ENCODE measurements around the gene BST1.
A peak's percentile ranks its signal among the peaks of the same experiment; 100 is the strongest.
"Not testable (repeated sequence)": the region's sequence is repeated elsewhere in the genome, so short reads cannot be mapped to it uniquely, and the experiment has no call there.

BST1 gene

DNA sequence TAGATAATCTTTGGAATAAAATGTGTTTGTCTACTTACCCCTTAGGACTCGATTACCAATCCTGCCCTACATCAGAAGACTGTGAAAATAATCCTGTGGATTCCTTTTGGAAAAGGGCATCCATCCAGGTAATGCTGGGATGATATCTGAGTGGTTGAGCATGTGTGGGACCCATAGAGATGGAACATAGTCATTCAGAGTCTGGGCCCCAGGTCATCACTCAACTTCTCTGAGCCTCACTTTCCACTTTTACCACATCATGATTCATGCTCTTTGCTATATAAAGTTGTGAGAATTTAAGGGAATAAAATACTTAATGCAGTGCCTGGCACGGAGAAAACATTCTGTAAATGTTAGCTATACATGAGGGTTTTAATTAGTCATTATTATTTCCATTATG is 8.9 kb downstream of the BST1 start:
- DNase-seq (ENCODE audit: low spot score) = no peak

GRCh38 chr4:15712214-15712613 is 9.3 kb downstream of the BST1 start:
- DNase-seq (ENCODE audit: low spot score) = no peak

- no peak for DNase-seq (ENCODE audit: low spot score)
Observed at GRCh38 chr4:15714141-15714540, 11.3 kb downstream of the BST1 start.

- DNase-seq (ENCODE audit: low spot score) = no peak
Observed at GRCh38 chr4:15714646-15715435, 12.0 kb downstream of the BST1 start.

DNA sequence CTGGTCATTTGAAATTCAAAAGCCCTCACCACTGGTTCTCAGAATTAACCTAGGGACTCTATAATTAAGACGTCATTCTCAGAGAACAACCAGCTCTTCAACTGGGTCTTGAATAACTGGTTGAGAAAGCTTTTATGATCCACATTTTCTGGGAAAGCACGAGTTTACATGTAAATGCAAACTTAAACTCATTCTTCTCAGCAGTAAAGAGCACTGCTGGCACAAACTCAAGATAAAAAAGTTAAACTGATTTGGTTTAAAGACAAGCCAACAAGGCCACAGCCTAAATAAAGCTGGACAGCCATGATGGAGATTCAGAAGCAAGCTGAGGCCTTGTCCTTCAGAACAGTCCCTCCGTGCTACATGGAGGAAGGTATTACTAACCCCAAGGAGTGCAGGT is 13.2 kb downstream of the BST1 start:
- DNase-seq (ENCODE audit: low spot score) = no peak

- DNase-seq (ENCODE audit: low spot score) = no peak
Observed at GRCh38 chr4:15717086-15717485, 14.2 kb downstream of the BST1 start.

GRCh38 chr4:15717657-15718416 is 15.0 kb downstream of the BST1 start:
- no peak for DNase-seq (ENCODE audit: low spot score)

- DNase-seq (ENCODE audit: low spot score) = no peak
Observed at GRCh38 chr4:15718465-15718864, 15.6 kb downstream of the BST1 start.

- peak; percentile 17 for DNase-seq (ENCODE audit: low spot score)
Observed at GRCh38 chr4:15718959-15719358, 16.1 kb downstream of the BST1 start.

DNA sequence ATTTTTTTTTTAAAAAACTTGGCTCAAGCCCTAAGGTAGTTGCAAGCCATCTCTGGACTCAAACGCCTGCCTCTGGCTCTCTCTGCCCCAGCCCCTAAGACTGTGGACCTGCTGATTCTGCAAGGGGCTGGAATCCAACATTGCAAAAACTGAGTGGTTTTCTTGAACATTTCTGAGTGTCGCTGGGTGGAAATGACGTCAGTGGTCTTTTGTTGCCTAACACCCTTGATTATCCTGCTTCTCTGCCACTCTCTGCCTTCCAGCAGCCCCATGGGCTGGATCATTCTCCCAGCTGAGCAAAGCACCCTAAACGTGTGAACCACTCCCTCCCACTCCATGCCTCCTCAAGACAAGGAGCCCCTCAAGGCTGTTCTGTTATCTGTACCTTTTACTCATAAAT is 16.6 kb downstream of the BST1 start:
- DNase-seq (ENCODE audit: low spot score) = no peak

GRCh38 chr4:15720851-15721250 is 18.0 kb downstream of the BST1 start:
- no peak for DNase-seq (ENCODE audit: low spot score)

DNA sequence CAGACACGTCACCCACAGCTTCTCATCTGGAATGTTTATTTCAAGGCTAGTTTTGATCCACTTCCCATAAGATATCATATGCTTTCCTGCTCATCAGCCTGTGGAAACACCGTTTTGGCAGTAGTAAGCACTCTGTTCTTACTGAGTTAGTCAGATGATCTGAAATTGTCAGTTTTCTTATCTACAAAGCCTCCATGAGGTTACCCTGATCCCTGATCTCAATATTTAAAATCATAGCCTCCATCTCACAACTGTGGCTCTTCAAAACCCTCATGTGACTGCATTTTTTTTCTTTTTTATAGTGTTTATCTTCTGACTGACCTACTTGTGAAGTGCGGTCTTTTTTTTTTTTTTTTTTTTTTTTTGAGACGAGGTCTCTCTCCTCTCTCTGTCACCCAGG is 22.7 kb downstream of the BST1 start:
- no peak for DNase-seq (ENCODE audit: low spot score)

- peak; percentile 47 for DNase-seq (ENCODE audit: low spot score)
Observed at GRCh38 chr4:15729910-15730533, 27.2 kb downstream of the BST1 start.

- DNase-seq (ENCODE audit: low spot score) = not testable (repeated sequence)
Observed at GRCh38 chr4:15733061-15733460, 30.2 kb downstream of the BST1 start.

GRCh38 chr4:15735536-15735935 is 32.7 kb downstream of the BST1 start:
- DNase-seq (ENCODE audit: low spot score) = no peak

- DNase-seq (ENCODE audit: low spot score) = no peak
Observed at GRCh38 chr4:15736514-15737050, 33.7 kb downstream of the BST1 start.

GRCh38 chr4:15737255-15737654 is 34.4 kb downstream of the BST1 start:
- DNase-seq (ENCODE audit: low spot score) = no peak

- DNase-seq (ENCODE audit: low spot score) = no peak
Observed at GRCh38 chr4:15738877-15739276, 36.0 kb downstream of the BST1 start.

DNA sequence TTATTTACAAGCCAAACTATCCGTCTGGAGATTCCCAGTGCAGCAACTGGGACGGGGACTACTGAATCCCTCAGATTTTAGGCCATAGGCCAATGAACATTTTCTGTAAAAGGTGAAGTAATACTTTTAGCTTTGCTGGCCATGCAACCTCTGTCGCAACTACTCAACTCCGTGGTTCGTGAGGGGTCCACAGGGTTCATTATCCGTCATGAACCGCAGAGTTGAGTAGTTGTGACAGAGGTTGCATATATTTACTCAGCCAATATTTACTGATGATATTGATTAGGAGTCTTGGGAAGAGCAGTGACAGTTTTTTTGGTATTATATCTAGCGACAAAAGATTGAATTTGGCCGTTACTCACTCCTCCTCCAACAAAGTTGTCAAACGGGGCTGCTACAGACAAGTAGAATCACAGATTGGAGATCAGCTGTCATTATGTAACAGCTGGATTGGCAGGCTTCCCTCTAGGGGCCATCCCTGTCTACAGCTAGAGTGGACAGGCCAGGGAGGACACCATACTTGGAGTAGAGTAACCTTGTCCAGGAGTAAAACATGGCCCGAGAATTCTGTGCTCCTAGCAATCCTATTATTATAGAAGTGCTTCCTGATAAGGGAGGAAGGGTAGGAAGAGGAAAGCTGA is 38.0 kb downstream of the BST1 start:
- DNase-seq (ENCODE audit: low spot score) = peak; percentile 37

DNA sequence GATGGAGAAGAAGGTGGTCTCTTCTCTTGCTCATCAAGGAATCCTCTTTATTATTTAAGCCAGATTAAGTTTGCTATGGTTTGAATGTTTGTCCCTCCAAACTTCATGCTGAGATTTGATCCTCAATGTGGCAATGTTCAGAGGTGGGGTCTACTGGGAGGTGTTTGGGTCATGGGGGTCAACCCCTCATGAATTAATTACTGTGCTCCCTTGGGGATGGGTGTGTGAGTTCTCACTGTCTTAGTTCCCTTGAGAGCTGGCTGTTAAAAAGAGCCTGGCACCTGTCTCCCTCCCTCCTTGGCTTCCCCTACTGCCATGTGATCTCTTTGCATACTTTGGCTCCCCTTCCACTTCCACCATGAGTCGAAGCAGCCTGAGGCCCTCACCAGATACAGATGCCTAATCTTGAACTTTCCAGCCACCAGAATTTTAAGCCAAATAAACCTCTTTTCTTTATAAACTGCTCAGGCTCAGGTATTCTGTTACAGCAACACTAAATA is 39.3 kb downstream of the BST1 start:
- DNase-seq (ENCODE audit: low spot score) = no peak

DNA sequence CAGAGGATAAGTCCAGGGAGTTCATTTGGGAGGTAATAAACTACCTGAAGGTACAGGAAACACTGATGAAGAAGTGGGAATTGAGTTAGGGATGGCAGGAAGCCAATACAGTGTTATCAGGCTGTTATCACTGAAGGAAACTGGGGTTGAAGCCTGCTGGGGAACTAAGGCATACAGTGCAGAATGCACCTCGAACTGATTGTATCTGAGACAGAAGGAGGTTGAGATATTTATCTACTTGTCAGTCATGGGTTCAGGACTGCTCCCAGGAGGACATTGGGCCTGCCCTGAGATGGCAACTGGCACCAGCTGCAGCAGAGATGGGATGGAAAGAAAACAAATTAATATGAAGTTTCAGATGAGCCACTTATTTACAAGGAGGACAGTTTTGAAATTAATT is 39.8 kb downstream of the BST1 start:
- no peak for DNase-seq (ENCODE audit: low spot score)

DNA sequence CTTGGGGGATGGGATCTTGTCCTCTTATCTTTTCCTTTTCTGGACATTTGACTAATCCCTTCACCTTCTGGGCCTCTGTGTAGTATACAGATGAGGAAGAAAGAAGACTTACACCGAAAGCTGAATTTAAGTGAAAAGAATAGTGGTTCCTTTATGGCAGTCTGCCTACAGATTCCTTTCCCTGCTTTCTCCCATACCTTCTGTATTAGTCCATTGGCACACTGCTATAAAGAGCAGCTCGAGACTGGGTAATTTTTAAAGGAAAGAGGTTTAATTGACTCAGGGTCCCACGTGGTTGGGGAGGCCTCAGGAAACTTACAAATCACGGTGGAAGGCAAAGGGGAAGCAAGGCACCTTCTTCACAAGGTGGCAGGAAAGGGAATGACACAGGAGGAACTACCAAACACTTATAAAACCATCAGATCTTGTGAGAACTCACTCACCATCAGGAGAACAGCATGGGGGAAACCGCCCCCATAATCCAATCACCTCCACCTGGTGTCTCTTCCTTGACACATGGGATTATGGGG is 41.2 kb downstream of the BST1 start:
- no peak for DNase-seq (ENCODE audit: low spot score)
